Measurements from ENCODE around the gene ZNF536. TPM values are rescaled to one million over a fixed set of nuclear protein-coding genes. Genes with fewer than 3 reads are reported as not detected.

Gene ZNF536
- total and polyA plus RNA-seq, 2 donors from 2014 or later = 0.19 to 0.25 TPM

GRCh38 chr19:30498707-30499106 lies 126.5 kb downstream of the ZNF536 start:
- TF ChIP-seq CTCF (IDR thresholded peaks at IDR 0.05; ENCODE audit: borderline replicate concordance, extremely low read depth, insufficient read depth) = no peak
- no peak for DNase-seq
- H3K4me1 ChIP-seq (ENCODE audit: control insufficient read depth in 2 of 3, insufficient read depth in 2 of 3, low read depth in 1 of 3, low read length in 3 of 3) = no peaks in the 10 kb centered on the region
- no peak overlapping the region for H3K4me3 ChIP-seq (ENCODE audit: low read length in 3 of 3)
- no peaks in the 10 kb centered on the region for H3K27me3 ChIP-seq (ENCODE audit: control insufficient read depth, insufficient read depth, low read length)
- H3K27ac ChIP-seq (ENCODE audit: low read depth in 2 of 2, low read length in 2 of 2) = no peak overlapping the region
- no peaks in the 10 kb centered on the region for H3K36me3 ChIP-seq (ENCODE audit: control insufficient read depth in 2 of 3, insufficient read depth in 3 of 3, low read length in 3 of 3)
- intact Hi-C loops (cut with DNase I) = no loop called here
- no peak for FAIRE-seq
- no peak overlapping the region for H3K9ac ChIP-seq (ENCODE audit: low read length in 3 of 3)
- no peaks in the 10 kb centered on the region for H3K9me3 ChIP-seq (ENCODE audit: control insufficient read depth in 2 of 3, insufficient read depth in 1 of 3, low read length in 3 of 3)

GRCh38 chr19:30504272-30504671 lies 132.1 kb downstream of the ZNF536 start:
- Histone ChIP-seq H3K27ac (ENCODE audit: low read depth in 2 of 2, low read length in 2 of 2) (no peak overlapping the region), H3K27me3 (ENCODE audit: control insufficient read depth, insufficient read depth, low read length) (no peaks in the 10 kb centered on the region), H3K9me3 (ENCODE audit: control insufficient read depth in 2 of 3, insufficient read depth in 1 of 3, low read length in 3 of 3) (no peaks in the 10 kb centered on the region), H3K4me1 (ENCODE audit: control insufficient read depth in 2 of 3, insufficient read depth in 2 of 3, low read depth in 1 of 3, low read length in 3 of 3) (no peaks in the 10 kb centered on the region), H3K36me3 (ENCODE audit: control insufficient read depth in 2 of 3, insufficient read depth in 3 of 3, low read length in 3 of 3) (no peaks in the 10 kb centered on the region), H3K9ac (ENCODE audit: low read length in 3 of 3) (no peak overlapping the region), H3K4me3 (ENCODE audit: low read length in 3 of 3) (no peak overlapping the region)
- intact Hi-C loops (cut with DNase I) = no loop called here
- TF ChIP-seq CTCF (IDR thresholded peaks at IDR 0.05; ENCODE audit: borderline replicate concordance, extremely low read depth, insufficient read depth) = no peak
- FAIRE-seq (no peak), DNase-seq (no peak)

- H3K4me1 ChIP-seq (ENCODE audit: control insufficient read depth in 2 of 3, insufficient read depth in 2 of 3, low read depth in 1 of 3, low read length in 3 of 3) = no peaks in the 10 kb centered on the region
Observed at GRCh38 chr19:30512176-30513081, 140.2 kb downstream of the ZNF536 start.

More at GRCh38 chr19:30512176-30513081, 140.2 kb downstream of the ZNF536 start:
- Histone ChIP-seq H3K9me3 (ENCODE audit: control insufficient read depth in 2 of 3, insufficient read depth in 1 of 3, low read length in 3 of 3) (no peaks in the 10 kb centered on the region), H3K4me3 (ENCODE audit: low read length in 3 of 3) (no peak overlapping the region), H3K27ac (ENCODE audit: low read depth in 2 of 2, low read length in 2 of 2) (no peak overlapping the region), H3K9ac (ENCODE audit: low read length in 3 of 3) (no peak overlapping the region), H3K36me3 (ENCODE audit: control insufficient read depth in 2 of 3, insufficient read depth in 3 of 3, low read length in 3 of 3) (no peaks in the 10 kb centered on the region), H3K27me3 (ENCODE audit: control insufficient read depth, insufficient read depth, low read length) (no peaks in the 10 kb centered on the region)
- peak in 2 of 5 donors; percentile 13 to 25 for DNase-seq
- TF ChIP-seq CTCF (IDR thresholded peaks at IDR 0.05; ENCODE audit: borderline replicate concordance, extremely low read depth, insufficient read depth) = no peak
- FAIRE-seq = no peak
- intact Hi-C loops (cut with DNase I) = no loop called here
